ENCODE data around the gene CAMTA1.

The CAMTA1 gene

GRCh38 chr1:7369866-7370265, 584.6 kb downstream of the CAMTA1 start:
- Histone ChIP-seq H2AFZ (ENCODE audit: insufficient read depth, low read length, poor library complexity) (no peak overlapping the region), H4K91ac (ENCODE audit: low read depth, low read length) (no peak overlapping the region), H3K4me2 (ENCODE audit: low read length) (no peak overlapping the region), H2BK5ac (ENCODE audit: low read depth, low read length, poor library complexity) (no peak overlapping the region), H3K4me3 (ENCODE audit: low read depth, low read length) (no peak overlapping the region), H3K79me1 (ENCODE audit: low read length) (no peaks in the 10 kb centered on the region), H4K8ac (ENCODE audit: low read depth, low read length) (no peak overlapping the region), H3K27ac (ENCODE audit: low read depth, low read length) (no peak overlapping the region), H3K14ac (ENCODE audit: low read length) (no peak overlapping the region), H2BK120ac (ENCODE audit: insufficient read depth, low read length, poor library complexity) (no peak overlapping the region), H3K4me1 (ENCODE audit: control insufficient read depth in 1 of 2, insufficient read depth in 2 of 2, low read length in 2 of 2) (no peaks in the 10 kb centered on the region), H2BK12ac (ENCODE audit: low read length) (no peak overlapping the region), H3K18ac (ENCODE audit: low read length) (no peak overlapping the region), H3K9me3 (ENCODE audit: insufficient read depth, low read depth, low read length) (peaks cover 3% of the 10 kb centered on the region), H3K27me3 (ENCODE audit: insufficient read depth, low read length) (no peaks in the 10 kb centered on the region), H3K79me2 (ENCODE audit: control insufficient read depth, insufficient read depth, low read length, poor library complexity) (no peaks in the 10 kb centered on the region), H3K36me3 (ENCODE audit: control insufficient read depth in 1 of 2, insufficient read depth in 2 of 2, low read length in 2 of 2) (no peaks in the 10 kb centered on the region), H2AK5ac (ENCODE audit: low read length) (no peak overlapping the region), H3K9ac (ENCODE audit: low read length) (no peak overlapping the region), H3K4ac (ENCODE audit: low read depth, low read length) (no peak overlapping the region), H3K23ac (ENCODE audit: low read length) (no peak overlapping the region), H4K12ac (ENCODE audit: low read depth, low read length) (no peak overlapping the region)
- no peak for DNase-seq
- no CpG with 5 or more reads among the region's 8 CpGs for WGBS (ENCODE audit: extremely low coverage, insufficient coverage, insufficient read length)

GRCh38 chr1:7371926-7372325, 586.7 kb downstream of the CAMTA1 start:
- WGBS (ENCODE audit: extremely low coverage, insufficient coverage, insufficient read length): no CpG with 5 or more reads among the region's 6 CpGs
- Histone ChIP-seq H2BK12ac (ENCODE audit: low read length) (no peak overlapping the region), H4K8ac (ENCODE audit: low read depth, low read length) (no peak overlapping the region)

DNA sequence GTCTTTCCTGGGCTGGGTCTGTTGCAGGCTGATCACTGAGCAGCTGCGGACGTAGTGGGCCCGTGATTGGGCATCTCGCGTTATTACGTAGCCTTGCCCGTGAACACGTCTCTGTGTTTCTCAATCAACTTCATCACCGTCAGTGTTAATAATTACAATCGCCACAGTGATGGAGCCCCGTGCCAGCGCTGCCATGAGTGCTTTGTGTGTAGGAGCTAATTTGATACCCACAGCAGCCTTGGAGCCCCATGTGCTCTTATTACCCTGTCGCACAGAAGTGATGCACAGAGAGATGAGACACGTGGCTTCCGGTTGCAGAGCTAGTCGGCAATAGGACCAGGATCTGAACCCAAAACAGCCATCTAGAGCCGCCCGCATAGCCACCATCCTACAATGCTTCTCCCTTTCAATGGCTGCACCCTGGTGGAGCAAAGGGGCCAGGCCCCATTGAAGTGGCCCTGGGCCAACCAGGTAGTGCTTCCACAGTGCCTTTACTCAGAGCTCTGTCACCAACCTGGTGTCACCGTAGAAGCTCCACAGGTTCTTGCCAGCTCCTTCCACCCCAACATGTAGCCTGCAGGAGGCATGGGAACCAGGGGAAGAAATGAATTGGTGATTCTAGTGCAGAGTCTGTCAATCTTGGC, 587.3 kb downstream of the CAMTA1 start:
- H3K79me1 ChIP-seq (ENCODE audit: low read length): no peaks in the 10 kb centered on the region
- no peak overlapping the region for H2BK12ac ChIP-seq (ENCODE audit: low read length)
- no peaks in the 10 kb centered on the region for H3K79me2 ChIP-seq (ENCODE audit: control insufficient read depth, insufficient read depth, low read length, poor library complexity)
- no peak for DNase-seq
- no peak overlapping the region for H2BK5ac ChIP-seq (ENCODE audit: low read depth, low read length, poor library complexity)
- H2AFZ ChIP-seq (ENCODE audit: insufficient read depth, low read length, poor library complexity): no peak overlapping the region
- H4K91ac ChIP-seq (ENCODE audit: low read depth, low read length): no peak overlapping the region
- H3K27me3 ChIP-seq (ENCODE audit: insufficient read depth, low read length): no peaks in the 10 kb centered on the region
- no CpG with 5 or more reads among the region's 19 CpGs for WGBS (ENCODE audit: extremely low coverage, insufficient coverage, insufficient read length)
- no peak overlapping the region for H3K4me2 ChIP-seq (ENCODE audit: low read length)
- H4K8ac ChIP-seq (ENCODE audit: low read depth, low read length): no peak overlapping the region
- no peak overlapping the region for H3K9ac ChIP-seq (ENCODE audit: low read length)
- H3K36me3 ChIP-seq (ENCODE audit: control insufficient read depth in 1 of 2, insufficient read depth in 2 of 2, low read length in 2 of 2): no peaks in the 10 kb centered on the region
- H2BK120ac ChIP-seq (ENCODE audit: insufficient read depth, low read length, poor library complexity): no peak overlapping the region
- no peak overlapping the region for H3K23ac ChIP-seq (ENCODE audit: low read length)
- no peaks in the 10 kb centered on the region for H3K4me1 ChIP-seq (ENCODE audit: control insufficient read depth in 1 of 2, insufficient read depth in 2 of 2, low read length in 2 of 2)
- H3K18ac ChIP-seq (ENCODE audit: low read length): no peak overlapping the region
- H3K27ac ChIP-seq (ENCODE audit: low read depth, low read length): no peak overlapping the region
- no peak overlapping the region for H3K4me3 ChIP-seq (ENCODE audit: low read depth, low read length)
- H4K12ac ChIP-seq (ENCODE audit: low read depth, low read length): no peak overlapping the region
- peaks cover 3% of the 10 kb centered on the region for H3K9me3 ChIP-seq (ENCODE audit: insufficient read depth, low read depth, low read length)
- H2AK5ac ChIP-seq (ENCODE audit: low read length): no peak overlapping the region
- H3K4ac ChIP-seq (ENCODE audit: low read depth, low read length): no peak overlapping the region
- H3K14ac ChIP-seq (ENCODE audit: low read length): no peak overlapping the region

More at GRCh38 chr1:7371926-7372325, 586.7 kb downstream of the CAMTA1 start:
- H3K9me3 ChIP-seq (ENCODE audit: insufficient read depth, low read depth, low read length): peaks cover 3% of the 10 kb centered on the region
- no peak overlapping the region for H4K12ac ChIP-seq (ENCODE audit: low read depth, low read length)
- no peaks in the 10 kb centered on the region for H3K79me1 ChIP-seq (ENCODE audit: low read length)
- no peak overlapping the region for H3K4me2 ChIP-seq (ENCODE audit: low read length)
- H3K79me2 ChIP-seq (ENCODE audit: control insufficient read depth, insufficient read depth, low read length, poor library complexity): no peaks in the 10 kb centered on the region
- no peak overlapping the region for H3K27ac ChIP-seq (ENCODE audit: low read depth, low read length)
- no peaks in the 10 kb centered on the region for H3K4me1 ChIP-seq (ENCODE audit: control insufficient read depth in 1 of 2, insufficient read depth in 2 of 2, low read length in 2 of 2)
- H3K18ac ChIP-seq (ENCODE audit: low read length): no peak overlapping the region
- no peak overlapping the region for H2AFZ ChIP-seq (ENCODE audit: insufficient read depth, low read length, poor library complexity)
- no peak overlapping the region for H3K14ac ChIP-seq (ENCODE audit: low read length)
- no peak overlapping the region for H3K23ac ChIP-seq (ENCODE audit: low read length)
- no peak for DNase-seq
- H3K36me3 ChIP-seq (ENCODE audit: control insufficient read depth in 1 of 2, insufficient read depth in 2 of 2, low read length in 2 of 2): no peaks in the 10 kb centered on the region
- no peak overlapping the region for H3K9ac ChIP-seq (ENCODE audit: low read length)
- H2BK120ac ChIP-seq (ENCODE audit: insufficient read depth, low read length, poor library complexity): no peak overlapping the region
- no peak overlapping the region for H3K4me3 ChIP-seq (ENCODE audit: low read depth, low read length)
- no peaks in the 10 kb centered on the region for H3K27me3 ChIP-seq (ENCODE audit: insufficient read depth, low read length)
- H3K4ac ChIP-seq (ENCODE audit: low read depth, low read length): no peak overlapping the region
- no peak overlapping the region for H2BK5ac ChIP-seq (ENCODE audit: low read depth, low read length, poor library complexity)
- H4K91ac ChIP-seq (ENCODE audit: low read depth, low read length): no peak overlapping the region
- H2AK5ac ChIP-seq (ENCODE audit: low read length): no peak overlapping the region

GRCh38 chr1:7373251-7373650, 588.0 kb downstream of the CAMTA1 start:
- Histone ChIP-seq H2BK12ac (ENCODE audit: low read length) (no peak overlapping the region), H3K4me1 (ENCODE audit: control insufficient read depth in 1 of 2, insufficient read depth in 2 of 2, low read length in 2 of 2) (no peaks in the 10 kb centered on the region), H4K91ac (ENCODE audit: low read depth, low read length) (no peak overlapping the region), H3K9me3 (ENCODE audit: insufficient read depth, low read depth, low read length) (peaks cover 3% of the 10 kb centered on the region), H3K9ac (ENCODE audit: low read length) (no peak overlapping the region), H3K27ac (ENCODE audit: low read depth, low read length) (no peak overlapping the region), H3K36me3 (ENCODE audit: control insufficient read depth in 1 of 2, insufficient read depth in 2 of 2, low read length in 2 of 2) (no peaks in the 10 kb centered on the region), H3K79me1 (ENCODE audit: low read length) (no peaks in the 10 kb centered on the region), H3K4me3 (ENCODE audit: low read depth, low read length) (no peak overlapping the region), H2BK120ac (ENCODE audit: insufficient read depth, low read length, poor library complexity) (no peak overlapping the region), H3K18ac (ENCODE audit: low read length) (no peak overlapping the region), H3K4me2 (ENCODE audit: low read length) (no peak overlapping the region), H3K79me2 (ENCODE audit: control insufficient read depth, insufficient read depth, low read length, poor library complexity) (no peaks in the 10 kb centered on the region), H4K8ac (ENCODE audit: low read depth, low read length) (no peak overlapping the region), H4K12ac (ENCODE audit: low read depth, low read length) (no peak overlapping the region), H2BK5ac (ENCODE audit: low read depth, low read length, poor library complexity) (no peak overlapping the region), H2AFZ (ENCODE audit: insufficient read depth, low read length, poor library complexity) (no peak overlapping the region), H3K14ac (ENCODE audit: low read length) (no peak overlapping the region), H3K23ac (ENCODE audit: low read length) (no peak overlapping the region), H3K27me3 (ENCODE audit: insufficient read depth, low read length) (no peaks in the 10 kb centered on the region), H3K4ac (ENCODE audit: low read depth, low read length) (no peak overlapping the region), H2AK5ac (ENCODE audit: low read length) (no peak overlapping the region)
- no CpG with 5 or more reads among the region's 11 CpGs for WGBS (ENCODE audit: extremely low coverage, insufficient coverage, insufficient read length)
- DNase-seq: no peak
